T-helper 2 cell treated with Interferon-gamma antibody and Interleukin-4, amounts not matched to agents 5 μg/mL and 100 μg/mL, for 36 hours (primary cell): Measurements from ENCODE around the gene ACOT8.
A peak's percentile ranks its signal among the peaks of the same experiment; 100 is the strongest.

Source experiments
- DNase-seq: peaks from one replicate; pipeline ENCODE4 v3.0.0; 2021; ENCODE audit warnings: low spot score
- H3K27ac Mint-ChIP-seq: one replicate; pipeline ENCODE4 v1.8.0; 2021; ENCODE audit warnings: mild to moderate bottlenecking, mixed read lengths
- H3K27me3 Mint-ChIP-seq: one replicate; pipeline ENCODE4 v1.8.0; 2021; ENCODE audit warnings: low read depth, mixed read lengths
- H3K36me3 Mint-ChIP-seq: one replicate; pipeline ENCODE4 v1.8.0; 2021; ENCODE audit warnings: low read depth, mixed read lengths
- H3K4me1 Mint-ChIP-seq: one replicate; pipeline ENCODE4 v1.8.0; 2021; ENCODE audit warnings: low read depth, mixed read lengths
- H3K4me3 Mint-ChIP-seq: one replicate; pipeline ENCODE4 v1.8.0; 2022; ENCODE audit warnings: mild to moderate bottlenecking, moderate library complexity, mixed read lengths
- H3K9me3 Mint-ChIP-seq: one replicate; pipeline ENCODE4 v1.8.0; 2021; ENCODE audit warnings: mixed read lengths

The ACOT8 gene

GRCh38 chr20:45851501-45851900 is 5.7 kb downstream of the ACOT8 start:
- no peaks in the 10 kb centered on the region for H3K27me3 Mint-ChIP-seq
- H3K9me3 Mint-ChIP-seq = no peaks in the 10 kb centered on the region
- no peak overlapping the region for H3K4me3 Mint-ChIP-seq
- H3K4me1 Mint-ChIP-seq = peaks cover 10% of the 10 kb centered on the region
- peaks cover 28% of the 10 kb centered on the region for H3K36me3 Mint-ChIP-seq
- no peak overlapping the region for H3K27ac Mint-ChIP-seq
- DNase-seq = no peak

- Mint-ChIP-seq H3K9me3 (no peaks in the 10 kb centered on the region), H3K27ac (no peak overlapping the region)
Measured at GRCh38 chr20:45850926-45851325, 6.3 kb downstream of the ACOT8 start.

GRCh38 chr20:45850238-45850637 is 7.0 kb downstream of the ACOT8 start:
- no peaks in the 10 kb centered on the region for H3K27me3 Mint-ChIP-seq
- H3K36me3 Mint-ChIP-seq = peaks cover 28% of the 10 kb centered on the region
- no peak overlapping the region for H3K27ac Mint-ChIP-seq
- no peak overlapping the region for H3K4me3 Mint-ChIP-seq
- no peak for DNase-seq
- H3K4me1 Mint-ChIP-seq = peaks cover 8% of the 10 kb centered on the region
- H3K9me3 Mint-ChIP-seq = no peaks in the 10 kb centered on the region

More at GRCh38 chr20:45850926-45851325, 6.3 kb downstream of the ACOT8 start:
- DNase-seq = no peak
- H3K4me3 Mint-ChIP-seq = no peak overlapping the region
- no peaks in the 10 kb centered on the region for H3K27me3 Mint-ChIP-seq
- H3K36me3 Mint-ChIP-seq = peaks cover 28% of the 10 kb centered on the region
- H3K4me1 Mint-ChIP-seq = peaks cover 9% of the 10 kb centered on the region

- H3K36me3 Mint-ChIP-seq = peaks cover 32% of the 10 kb centered on the region
- H3K9me3 Mint-ChIP-seq = no peaks in the 10 kb centered on the region
- H3K4me3 Mint-ChIP-seq = no peak overlapping the region
- no peaks in the 10 kb centered on the region for H3K27me3 Mint-ChIP-seq
- H3K4me1 Mint-ChIP-seq = peaks cover 2% of the 10 kb centered on the region
- H3K27ac Mint-ChIP-seq = no peak overlapping the region
- DNase-seq = no peak
Measured at GRCh38 chr20:45848969-45849582, 8.1 kb downstream of the ACOT8 start.

- no peaks in the 10 kb centered on the region for H3K9me3 Mint-ChIP-seq
Measured at GRCh38 chr20:45848421-45848820, 8.8 kb downstream of the ACOT8 start.

GRCh38 chr20:45845452-45845851 is 11.7 kb downstream of the ACOT8 start:
- Mint-ChIP-seq H3K4me1 (no peaks in the 10 kb centered on the region), H3K9me3 (no peaks in the 10 kb centered on the region), H3K27me3 (no peaks in the 10 kb centered on the region), H3K27ac (no peak overlapping the region), H3K36me3 (peaks cover 30% of the 10 kb centered on the region), H3K4me3 (no peak overlapping the region)
- no peak for DNase-seq

More at GRCh38 chr20:45848421-45848820, 8.8 kb downstream of the ACOT8 start:
- DNase-seq = no peak
- peaks cover 2% of the 10 kb centered on the region for H3K4me1 Mint-ChIP-seq
- H3K36me3 Mint-ChIP-seq = peaks cover 33% of the 10 kb centered on the region
- no peaks in the 10 kb centered on the region for H3K27me3 Mint-ChIP-seq
- no peak overlapping the region for H3K4me3 Mint-ChIP-seq
- H3K27ac Mint-ChIP-seq = no peak overlapping the region

GRCh38 chr20:45843506-45843905 is 13.7 kb downstream of the ACOT8 start:
- H3K9me3 Mint-ChIP-seq = no peaks in the 10 kb centered on the region
- peaks cover 20% of the 10 kb centered on the region for H3K36me3 Mint-ChIP-seq
- H3K27ac Mint-ChIP-seq = no peak overlapping the region

GRCh38 chr20:45842169-45842812 is 14.9 kb downstream of the ACOT8 start:
- no peak overlapping the region for H3K27ac Mint-ChIP-seq
- no peak overlapping the region for H3K4me3 Mint-ChIP-seq
- no peaks in the 10 kb centered on the region for H3K27me3 Mint-ChIP-seq
- peaks cover 20% of the 10 kb centered on the region for H3K36me3 Mint-ChIP-seq
- no peak for DNase-seq
- H3K9me3 Mint-ChIP-seq = no peaks in the 10 kb centered on the region
- H3K4me1 Mint-ChIP-seq = no peaks in the 10 kb centered on the region

More at GRCh38 chr20:45843506-45843905, 13.7 kb downstream of the ACOT8 start:
- DNase-seq = no peak
- Mint-ChIP-seq H3K27me3 (no peaks in the 10 kb centered on the region), H3K4me1 (no peaks in the 10 kb centered on the region), H3K4me3 (no peak overlapping the region)

- Mint-ChIP-seq H3K36me3 (peaks cover 20% of the 10 kb centered on the region), H3K27ac (no peak overlapping the region), H3K4me1 (no peaks in the 10 kb centered on the region), H3K27me3 (no peaks in the 10 kb centered on the region), H3K4me3 (no peak overlapping the region), H3K9me3 (no peaks in the 10 kb centered on the region)
- DNase-seq = no peak
Measured at GRCh38 chr20:45841407-45842129, 15.6 kb downstream of the ACOT8 start.

GRCh38 chr20:45840700-45841198 is 16.4 kb downstream of the ACOT8 start:
- DNase-seq = no peak
- H3K4me1 Mint-ChIP-seq = peaks cover 2% of the 10 kb centered on the region
- H3K36me3 Mint-ChIP-seq = peaks cover 20% of the 10 kb centered on the region
- no peaks in the 10 kb centered on the region for H3K9me3 Mint-ChIP-seq
- no peak overlapping the region for H3K27ac Mint-ChIP-seq
- H3K27me3 Mint-ChIP-seq = no peaks in the 10 kb centered on the region
- no peak overlapping the region for H3K4me3 Mint-ChIP-seq

GRCh38 chr20:45836841-45837240 is 20.4 kb downstream of the ACOT8 start:
- no peaks in the 10 kb centered on the region for H3K36me3 Mint-ChIP-seq
- H3K4me1 Mint-ChIP-seq = peaks cover 20% of the 10 kb centered on the region
- H3K4me3 Mint-ChIP-seq = no peak overlapping the region
- DNase-seq = no peak
- H3K27ac Mint-ChIP-seq = no peak overlapping the region
- H3K27me3 Mint-ChIP-seq = peaks cover 7% of the 10 kb centered on the region
- no peaks in the 10 kb centered on the region for H3K9me3 Mint-ChIP-seq

GRCh38 chr20:45835825-45836224 is 21.4 kb downstream of the ACOT8 start:
- no peak for DNase-seq
- Mint-ChIP-seq H3K36me3 (no peaks in the 10 kb centered on the region), H3K27ac (no peak overlapping the region), H3K4me3 (no peak overlapping the region), H3K9me3 (no peaks in the 10 kb centered on the region), H3K4me1 (peaks cover 20% of the 10 kb centered on the region), H3K27me3 (peaks cover 8% of the 10 kb centered on the region)

GRCh38 chr20:45835329-45835765 is 21.8 kb downstream of the ACOT8 start:
- DNase-seq = no peak
- Mint-ChIP-seq H3K4me1 (peaks cover 20% of the 10 kb centered on the region), H3K27ac (no peak overlapping the region), H3K9me3 (no peaks in the 10 kb centered on the region), H3K4me3 (peak overlapping the region; percentile 54), H3K27me3 (peaks cover 13% of the 10 kb centered on the region), H3K36me3 (no peaks in the 10 kb centered on the region)

GRCh38 chr20:45834797-45835161 is 22.4 kb downstream of the ACOT8 start:
- Mint-ChIP-seq H3K9me3 (no peaks in the 10 kb centered on the region), H3K27me3 (peaks cover 14% of the 10 kb centered on the region), H3K4me3 (peak overlapping the region; percentile 54), H3K36me3 (no peaks in the 10 kb centered on the region), H3K4me1 (peaks cover 20% of the 10 kb centered on the region), H3K27ac (no peak overlapping the region)
- DNase-seq = no peak
